Activated CD8-positive, alpha-beta memory T cell treated with anti-CD3 and anti-CD28 coated beads for 36 hours (primary cell): ENCODE results near the gene CDC23. TPM values are rescaled to one million over a fixed set of nuclear protein-coding genes. Genes with fewer than 3 reads are reported as not detected.
"Not testable (repeated sequence)": the region's sequence is repeated elsewhere in the genome, so short reads cannot be mapped to it uniquely, and the experiment has no call there.

Source experiments
- CTCF ChIA-PET: fragments of 350-600 bp; sonication (Branson Sonifier 250); formaldehyde crosslinking; loops from one replicate; lab custom pipeline; 2021; ENCODE audit warnings: antibody characterized with exemption; lab: Charles Lee
- POLR2A ChIA-PET: fragments of 350-600 bp; sonication (Branson Sonifier 250); formaldehyde crosslinking; loops from one replicate; lab custom pipeline; 2021; ENCODE audit warnings: antibody characterized with exemption; lab: Charles Lee
- total RNA-seq, 2 experiments: library from RNA; stranded (reverse); gene quantifications; one replicate each; pipeline ENCODE4 v1.2.3, GENCODE V29; 2021

The CDC23 gene
- total RNA-seq, 2 experiments from 2014 or later = 48.0 to 50.0 TPM

DNA sequence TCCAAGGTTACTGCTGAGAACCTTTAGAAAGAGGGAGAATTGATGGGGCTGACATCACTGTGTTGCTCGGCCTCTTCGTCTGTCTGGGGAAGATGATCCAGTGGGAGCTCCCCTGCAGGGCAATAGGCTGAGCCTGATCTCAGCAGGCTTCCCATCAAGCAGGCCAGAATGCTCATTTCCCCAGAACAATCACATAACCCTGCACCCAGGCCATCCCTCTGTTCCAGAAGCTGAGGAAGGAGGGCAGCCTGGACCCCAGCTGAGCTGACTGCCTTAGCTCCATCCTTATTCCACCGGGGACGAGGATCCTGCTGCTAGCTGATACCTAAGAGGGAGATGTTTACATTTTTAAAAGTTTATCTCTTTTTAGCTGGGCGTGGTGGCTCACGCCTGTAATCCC is 11.6 kb upstream of the CDC23 start:
- POLR2A ChIA-PET = no interaction called here

DNA sequence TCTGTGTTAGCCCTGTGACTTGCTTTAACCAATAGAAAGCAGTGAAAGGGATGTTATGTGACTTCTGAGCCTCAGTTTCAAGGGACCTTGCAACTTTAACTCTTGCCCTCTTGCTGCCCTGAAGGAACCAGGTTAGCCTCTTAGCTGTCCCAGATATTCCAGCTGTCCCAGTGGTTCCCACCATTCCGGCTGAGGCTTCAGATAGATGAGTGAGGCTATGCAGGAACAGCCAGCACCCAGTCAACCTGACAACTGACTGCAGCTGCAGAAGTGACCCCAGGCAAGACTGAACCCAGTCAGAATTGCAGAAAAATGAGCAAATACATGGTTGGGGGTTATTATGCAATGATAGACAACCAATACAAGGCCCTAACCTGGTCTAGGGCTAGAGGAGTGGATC is 10.4 kb upstream of the CDC23 start:
- CTCF ChIA-PET = no interaction called here
- POLR2A ChIA-PET = interaction anchor here (0.5 kb wide), 1 partner anchor 16 kb away, joined by 3 read pairs; no protein-coding TSS in a partner anchor

More for the DNA sequence above, 11.6 kb upstream of the CDC23 start:
- CTCF ChIA-PET = interaction anchor here (1.1 kb wide), 1 partner anchor 128 kb away, joined by 4 read pairs; the partner anchor contains the start of gene KDM3B

- POLR2A ChIA-PET = no interaction called here
Observed at GRCh38 chr5:138216799-138217198, 3.7 kb upstream of the CDC23 start.

DNA sequence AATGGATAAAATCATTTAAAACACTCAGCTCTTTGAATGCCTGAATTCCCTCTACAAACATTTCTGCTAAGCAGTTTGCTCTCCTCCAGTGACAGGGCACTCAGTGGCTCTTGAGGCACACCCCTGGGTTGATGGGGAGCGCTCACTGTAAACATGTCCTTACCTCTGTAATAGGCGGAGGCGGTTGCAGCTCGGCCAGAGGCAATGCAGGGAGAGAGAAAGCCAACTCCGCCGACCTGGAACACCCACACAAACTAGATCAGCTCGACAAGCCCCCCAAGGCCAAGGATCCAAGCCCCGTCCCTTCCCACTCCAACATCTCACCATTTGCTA is 329 bp downstream of the CDC23 start:
- CTCF ChIA-PET = interaction anchor here (0.9 to 1.7 kb wide), 2 partner anchors 130 to 139 kb away, joined by 4 to 6 read pairs; no protein-coding TSS in a partner anchor
- POLR2A ChIA-PET = interaction anchor here (0.8 kb wide), 1 partner anchor 28 kb away, joined by 3 read pairs; no protein-coding TSS in a partner anchor

More at GRCh38 chr5:138216799-138217198, 3.7 kb upstream of the CDC23 start:
- CTCF ChIA-PET = no interaction called here

DNA sequence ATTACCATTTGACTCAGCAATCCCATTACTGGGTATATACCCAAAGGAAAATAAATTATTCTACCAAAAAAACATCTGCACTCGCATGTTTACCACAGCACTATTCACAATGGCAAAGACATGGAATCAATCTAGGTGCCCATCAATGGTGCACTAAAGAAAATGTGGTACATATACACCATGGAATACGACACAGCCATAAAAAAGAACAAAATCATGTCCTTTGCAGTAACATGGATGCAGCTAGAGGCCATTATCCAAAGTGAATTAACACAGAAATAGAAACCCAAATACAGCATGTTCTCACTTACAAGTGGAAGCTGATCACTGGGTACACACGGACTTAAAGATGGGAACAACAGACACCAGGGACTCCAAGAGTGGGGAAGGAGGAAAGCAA is 2.1 kb downstream of the CDC23 start:
- POLR2A ChIA-PET = no interaction called here
- CTCF ChIA-PET = no interaction called here

DNA sequence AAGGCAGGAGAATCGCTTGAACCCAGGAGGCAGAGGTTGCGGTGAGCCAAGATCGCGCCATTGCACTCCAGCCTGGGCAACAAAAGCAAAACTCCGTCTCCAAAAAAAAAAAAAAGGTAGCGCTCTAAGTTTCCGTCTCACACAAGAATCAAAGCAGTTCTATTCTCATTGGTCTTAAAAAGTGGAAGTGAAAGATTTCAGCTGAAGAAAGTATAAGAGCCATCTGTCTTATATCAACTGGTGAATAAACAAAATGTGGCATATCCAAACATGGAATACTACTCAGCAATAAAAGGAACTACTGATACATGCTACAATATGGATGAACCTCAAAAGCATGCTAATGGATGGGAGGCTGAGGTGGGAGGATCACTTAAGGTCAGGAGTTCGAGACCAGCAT is 19.3 kb downstream of the CDC23 start:
- POLR2A ChIA-PET = not testable (repeated sequence)

GRCh38 chr5:138192826-138193225 is 20.3 kb downstream of the CDC23 start:
- POLR2A ChIA-PET = no interaction called here
- CTCF ChIA-PET = no interaction called here

More for the DNA sequence above, 19.3 kb downstream of the CDC23 start:
- CTCF ChIA-PET = interaction anchor here (0.6 to 0.8 kb wide), 3 partner anchors 15 to 21 kb away, joined by 3 to 4 read pairs (median 3); partner anchors contain the start of gene KIF20A

DNA sequence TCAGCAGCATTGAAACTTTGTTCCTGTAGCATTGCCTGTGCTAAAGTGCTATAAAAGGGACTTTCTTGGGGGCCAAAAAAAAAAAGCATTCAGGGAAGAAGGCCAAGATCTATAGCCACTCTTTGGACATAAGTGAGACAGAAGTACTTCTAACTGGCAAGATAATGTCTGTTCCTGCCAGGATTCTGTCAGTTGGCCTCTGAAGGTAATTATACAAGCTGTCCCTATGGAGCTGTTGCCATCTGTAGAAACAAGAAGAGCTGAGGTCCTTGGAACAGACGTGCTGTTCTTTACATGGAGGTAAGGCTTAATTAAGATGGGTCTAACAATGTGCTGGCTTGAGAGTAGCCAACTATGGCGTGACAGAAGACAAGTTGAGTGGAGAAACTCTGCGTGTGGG is 24.5 kb downstream of the CDC23 start:
- ChIA-PET POLR2A (no interaction called here), CTCF (interaction anchor here (1.5 to 2.2 kb wide), 2 partner anchors 9 to 164 kb away, joined by 3 to 6 read pairs; partner anchors contain the start of gene KDM3B)

GRCh38 chr5:138186002-138186447 is 27.1 kb downstream of the CDC23 start:
- CTCF ChIA-PET = no interaction called here
- POLR2A ChIA-PET = no interaction called here

GRCh38 chr5:138182808-138183207 is 30.3 kb downstream of the CDC23 start:
- ChIA-PET CTCF (interaction anchor here (0.5 to 0.9 kb wide), 2 partner anchors 9 to 350 kb away, joined by 3 to 4 read pairs; no protein-coding TSS in a partner anchor), POLR2A (no interaction called here)

DNA sequence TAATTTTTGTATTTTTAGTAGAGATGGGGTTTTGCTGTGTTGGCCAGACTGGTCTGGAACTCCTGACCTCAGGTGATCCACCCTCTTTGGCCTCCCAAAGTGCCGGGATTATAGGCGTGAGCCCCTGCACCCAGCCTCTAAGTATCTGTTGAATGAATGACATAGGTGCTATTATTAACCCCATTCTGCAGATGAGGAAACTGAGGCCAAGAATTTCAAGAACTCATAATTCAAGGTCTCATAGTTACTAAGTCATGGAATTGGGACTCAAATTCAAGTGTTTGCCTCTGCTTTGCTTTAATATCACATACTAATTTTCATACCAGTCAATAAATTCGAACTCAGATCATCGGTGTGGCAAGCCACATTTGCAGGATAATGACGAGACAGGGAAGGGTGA is 32.3 kb downstream of the CDC23 start:
- ChIA-PET CTCF (interaction anchor here (0.9 to 1.4 kb wide), 2 partner anchors 172 to 268 kb away, joined by 4 to 6 read pairs; partner anchors contain the start of gene KDM3B), POLR2A (no interaction called here)

- CTCF ChIA-PET = interaction anchor here (0.9 to 1.4 kb wide), 4 partner anchors 9 to 269 kb away, joined by 3 to 6 read pairs (median 4); partner anchors contain the start of gene KDM3B
- POLR2A ChIA-PET = no interaction called here
Observed at GRCh38 chr5:138180183-138180782, 32.8 kb downstream of the CDC23 start.

- ChIA-PET CTCF (interaction anchor here (0.8 to 1.4 kb wide), 7 partner anchors 10 to 270 kb away, joined by 3 to 6 read pairs (median 4); partner anchors contain the start of genes CDC25C and KDM3B), POLR2A (interaction anchor here (0.5 to 1.1 kb wide), 5 partner anchors 22 to 426 kb away, joined by 3 to 13 read pairs (median 4); no protein-coding TSS in a partner anchor)
Observed at GRCh38 chr5:138179277-138179857, 33.8 kb downstream of the CDC23 start.

DNA sequence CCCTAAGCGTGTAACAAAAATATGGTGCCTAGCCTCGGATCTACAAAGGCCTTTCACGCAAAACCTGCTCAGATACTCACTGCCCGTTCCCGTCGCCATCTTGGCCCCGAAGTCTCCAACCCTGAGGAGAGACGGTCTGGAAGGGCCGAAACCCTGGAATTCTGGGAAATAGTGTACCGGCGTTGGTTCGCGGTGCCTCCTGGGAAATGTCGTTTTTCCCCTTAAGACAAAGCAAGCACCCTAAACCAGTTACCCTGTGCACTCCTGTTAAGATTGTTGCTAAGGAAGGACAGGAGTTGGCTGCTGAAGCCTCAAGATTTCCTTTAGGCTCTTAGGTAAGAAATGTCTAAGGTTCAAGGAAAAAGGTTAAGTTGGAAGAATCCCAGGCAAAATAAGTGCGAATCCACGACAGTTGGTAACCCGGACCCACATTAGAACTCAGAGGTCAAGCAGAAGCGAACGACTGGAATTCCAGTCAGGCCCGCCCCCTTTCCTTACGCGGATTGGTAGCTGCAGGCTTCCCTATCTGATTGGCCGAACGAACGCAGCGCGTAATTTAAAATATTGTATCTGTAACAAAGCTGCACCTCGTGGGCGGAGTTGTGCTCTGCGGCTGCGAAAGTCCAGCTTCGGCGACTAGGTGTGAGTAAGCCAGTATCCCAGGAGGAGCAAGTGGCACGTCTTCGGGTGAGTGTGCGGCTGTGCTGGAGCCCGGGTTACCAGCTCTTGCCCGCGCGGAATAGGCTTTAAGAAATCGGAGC is 34.4 kb downstream of the CDC23 start, which contains the start of the genes BRD8 and KIF20A:
BRD8 (minus strand) TSS at position 115 of the 761 bp plus-strand sequence; CDS start at position 99, 16 bp downstream.
KIF20A (plus strand) TSS at position 597 of the 761 bp plus-strand sequence. CDS start 569 bp downstream, outside the sequence.
- ChIA-PET CTCF (interaction anchor here (0.6 to 2.1 kb wide), 8 partner anchors 10 to 271 kb away, joined by 3 to 8 read pairs (median 4); partner anchors contain the start of genes CDC23, CDC25C and KDM3B), POLR2A (interaction anchor here (0.5 to 1.1 kb wide), 6 partner anchors 23 to 425 kb away, joined by 3 to 13 read pairs (median 4); no protein-coding TSS in a partner anchor)

DNA sequence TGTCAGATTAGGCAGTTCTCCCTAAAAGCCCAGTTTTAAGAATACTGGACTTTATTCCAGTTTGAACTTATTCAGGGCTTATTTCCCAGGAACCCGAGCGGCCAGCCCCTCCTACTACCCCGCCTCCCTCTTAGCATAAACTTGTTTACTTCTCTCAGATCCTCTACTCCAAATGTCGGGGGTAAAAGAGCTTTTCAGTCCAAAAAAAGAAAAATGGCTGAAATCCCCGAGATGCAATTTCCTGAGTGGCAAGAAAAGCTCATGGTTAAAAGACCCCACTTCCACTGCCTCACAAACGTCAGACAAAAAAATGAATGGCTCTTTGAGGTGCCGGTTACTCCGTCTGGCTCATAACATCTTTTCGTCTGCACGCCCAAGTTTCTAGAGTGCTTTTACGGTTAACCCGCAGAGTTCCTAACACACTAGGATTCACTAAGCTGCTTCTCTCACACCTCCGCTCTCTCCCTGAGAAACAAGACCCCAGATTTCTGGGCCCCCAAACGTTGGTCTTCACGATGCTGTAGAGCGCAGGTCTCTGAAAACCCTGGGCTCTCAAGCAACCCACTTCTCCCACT is 35.1 kb downstream of the CDC23 start:
- CTCF ChIA-PET = interaction anchor here (0.6 to 2.1 kb wide), 3 partner anchors 36 to 176 kb away, joined by 3 to 8 read pairs (median 3); partner anchors contain the start of genes CDC23 and KDM3B

DNA sequence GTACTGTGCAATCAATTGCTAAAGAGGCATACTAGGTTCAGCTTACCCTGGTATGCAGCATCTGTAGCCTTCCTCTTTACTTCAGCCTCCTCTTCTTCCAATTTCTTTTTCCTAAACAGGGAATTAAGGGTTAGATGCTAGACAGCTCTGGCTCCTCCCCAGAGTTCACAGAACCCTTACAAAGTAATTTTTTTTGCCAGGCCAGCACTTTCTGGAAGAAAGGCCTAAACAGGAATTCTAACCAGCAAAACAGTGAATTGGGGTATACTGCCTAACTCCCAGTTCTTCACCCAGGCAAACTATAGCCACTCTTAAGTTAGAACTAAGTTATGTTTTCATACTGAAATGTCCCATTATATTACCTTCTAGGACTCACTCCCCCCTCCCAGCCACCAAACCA is 42.8 kb downstream of the CDC23 start:
- CTCF ChIA-PET = no interaction called here
- POLR2A ChIA-PET = no interaction called here

More for the DNA sequence above, 35.1 kb downstream of the CDC23 start:
- POLR2A ChIA-PET = no interaction called here

DNA sequence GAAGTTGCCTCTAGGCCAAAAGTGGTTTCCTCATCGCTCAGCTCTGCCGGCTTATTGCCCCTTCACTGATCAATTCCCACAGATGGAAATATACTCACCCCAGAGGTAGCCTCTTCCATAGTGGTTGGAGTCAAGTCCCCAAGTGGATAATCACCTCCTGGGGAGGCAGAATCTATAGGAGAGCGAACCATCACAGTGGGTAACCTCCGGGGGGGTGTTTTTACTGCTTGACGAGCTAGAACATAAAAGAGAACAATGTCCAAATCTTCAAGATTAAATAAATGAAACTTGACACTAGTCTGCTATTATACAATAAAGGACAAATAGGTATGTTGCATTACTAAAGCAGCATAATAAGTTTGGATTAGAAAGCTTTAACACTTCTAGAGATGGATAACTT is 44.0 kb downstream of the CDC23 start:
- ChIA-PET CTCF (interaction anchor here (0.7 kb wide), 1 partner anchor 92 kb away, joined by 3 read pairs; no protein-coding TSS in a partner anchor), POLR2A (no interaction called here)

DNA sequence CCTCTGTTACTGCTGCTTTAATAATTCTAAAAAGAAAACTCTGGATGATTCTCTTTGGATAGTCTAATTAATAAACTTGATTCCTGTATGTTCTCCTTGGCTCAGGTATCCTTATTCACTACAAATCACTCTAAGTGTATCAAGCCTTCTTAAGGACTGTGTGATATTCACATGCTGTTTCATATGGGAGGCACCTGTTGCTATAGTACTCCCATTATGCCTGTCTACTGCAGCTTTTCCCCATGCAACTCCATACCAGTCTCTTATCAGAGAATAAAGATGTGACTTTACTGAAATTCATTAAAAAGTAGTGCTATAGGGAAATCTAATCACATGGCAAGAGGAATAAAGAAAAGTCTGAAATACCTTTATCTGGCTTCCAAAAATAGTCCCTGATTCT is 49.4 kb downstream of the CDC23 start:
- ChIA-PET CTCF (no interaction called here), POLR2A (no interaction called here)
